Effector CD8-positive, alpha-beta T cell (primary cell): ENCODE measurements around the gene TSEN2.
"Not testable (repeated sequence)": the region's sequence is repeated elsewhere in the genome, so short reads cannot be mapped to it uniquely, and the experiment has no call there.

ENCODE experiments used
- DNase-seq: peaks from one replicate; lab custom pipeline; 2025; lab: John Stamatoyannopoulos, UW
- total RNA-seq, 4 experiments: gene quantifications; one replicate each; lab custom pipeline; 2026; lab: John Stamatoyannopoulos, UW

TSEN2 gene
- 15.4 to 28.0 (median 19.6) reads per million in 4 experiments for total RNA-seq

DNA sequence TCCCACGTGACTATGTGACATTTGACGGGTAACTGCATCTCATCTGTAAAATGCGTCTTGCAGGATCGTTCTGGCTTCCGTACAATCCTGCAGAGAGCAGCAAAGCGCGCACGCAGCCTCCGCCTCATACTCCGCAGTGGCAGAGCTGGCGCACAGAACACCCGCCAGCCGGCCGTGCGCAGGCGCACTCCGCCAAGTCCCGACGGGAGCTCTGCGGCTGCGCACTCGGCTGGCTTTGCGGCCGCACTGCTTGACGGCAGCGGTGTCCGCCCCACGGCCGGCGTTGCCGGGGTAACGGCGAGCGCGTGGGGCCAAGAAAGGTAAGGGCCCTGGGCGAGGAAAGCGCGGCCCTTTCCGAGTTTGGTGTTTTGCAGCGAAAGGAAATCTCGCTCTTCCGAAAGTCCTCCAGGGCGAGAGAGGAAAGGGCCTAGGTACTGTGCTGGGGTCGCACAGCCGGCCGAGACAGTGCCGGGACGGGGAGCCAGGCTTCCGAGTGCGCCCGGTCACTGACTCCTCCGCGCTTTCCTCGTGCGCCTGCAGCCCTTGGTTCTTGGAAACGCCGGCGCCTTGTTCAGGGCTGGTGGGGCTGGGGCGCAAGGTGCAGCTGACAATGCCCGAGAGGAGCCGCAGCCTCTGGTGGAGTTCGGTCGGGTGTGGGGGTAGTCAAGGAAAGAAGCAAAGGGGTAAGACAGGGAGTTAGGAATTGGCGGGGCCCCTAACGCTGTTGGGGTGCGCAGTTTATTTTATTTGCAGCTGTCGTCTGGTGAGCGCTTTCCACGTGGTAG lies at the start of gene TSEN2:
Gene TSEN2 (plus strand): TSS at position 283 of the 785 bp plus-strand sequence. CDS start 5,321 bp downstream, outside the sequence.
- DNase-seq: peak; percentile 94

DNA sequence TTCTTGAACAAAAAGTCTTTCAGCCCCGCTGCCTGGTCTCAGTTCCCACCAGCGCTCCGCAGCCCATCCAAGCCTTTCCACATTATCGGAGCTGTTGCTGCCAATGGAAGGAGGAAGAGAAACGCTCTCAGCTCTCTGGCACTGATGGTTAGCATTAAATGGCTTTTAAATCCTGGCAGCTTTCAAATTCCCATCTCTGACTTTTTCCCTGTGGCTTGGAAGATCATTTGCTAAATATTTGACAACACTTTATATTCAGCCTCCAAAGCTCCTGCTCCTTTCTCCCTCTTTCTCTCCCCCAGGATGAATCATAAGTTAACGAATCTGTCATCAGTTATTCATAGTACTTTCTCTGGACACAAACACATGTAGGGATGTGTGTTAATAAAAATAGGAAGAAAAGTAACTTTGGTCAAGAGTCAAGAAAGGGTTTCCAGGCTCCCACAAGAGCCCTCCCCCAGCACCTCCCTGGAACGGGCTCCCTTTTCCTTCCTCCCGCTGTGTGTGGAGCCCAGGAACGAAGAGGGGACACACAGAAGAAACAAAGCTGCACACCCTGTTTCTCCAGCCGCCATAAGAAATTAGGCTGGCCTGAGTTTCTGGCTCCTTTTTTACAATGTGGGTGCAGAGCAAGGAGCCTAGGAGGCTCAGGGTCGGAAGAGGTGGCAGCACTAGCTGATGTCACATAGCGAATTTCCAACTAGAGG lies 47.6 kb upstream of the TSEN2 start:
- no peak for DNase-seq

DNA sequence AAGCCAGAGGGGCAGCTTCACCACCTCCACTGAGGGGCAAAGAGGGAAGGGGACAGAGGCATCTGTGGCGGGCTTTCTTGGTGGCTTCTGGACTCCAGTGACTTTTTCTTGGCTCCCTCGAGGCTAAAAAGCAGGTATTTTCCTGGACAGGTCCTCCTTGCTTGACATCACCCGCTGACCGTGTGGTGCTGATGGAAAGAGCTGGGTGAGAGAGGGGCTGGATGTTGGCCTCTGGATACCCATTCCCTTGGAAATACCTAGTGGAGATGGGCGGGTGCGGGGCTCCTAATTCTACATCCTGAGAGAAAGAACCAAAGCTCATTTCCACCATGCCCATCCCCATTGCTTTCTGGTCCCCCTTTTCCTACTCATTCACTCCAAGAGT lies 47.1 kb upstream of the TSEN2 start:
- no peak for DNase-seq

DNA sequence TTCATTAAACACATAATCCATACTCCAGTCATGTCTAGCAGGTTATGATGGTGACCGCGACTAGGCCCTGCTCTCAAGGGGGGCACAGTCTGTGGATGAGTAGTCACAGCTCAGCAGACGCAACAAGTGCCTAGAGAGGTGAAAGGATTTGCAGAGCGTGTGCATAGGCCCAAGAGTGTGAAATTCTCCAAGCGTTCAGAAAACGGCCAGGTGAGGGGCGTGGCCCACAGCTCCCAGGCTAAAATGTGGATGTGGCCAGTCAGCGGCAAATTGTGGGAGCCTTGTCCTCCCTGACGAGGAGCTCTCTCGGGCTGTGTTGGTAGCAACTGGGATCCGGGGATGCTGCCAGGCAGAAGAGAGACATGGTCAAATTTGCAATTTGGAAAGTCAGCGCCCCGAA lies 46.4 kb upstream of the TSEN2 start:
- no peak for DNase-seq

DNA sequence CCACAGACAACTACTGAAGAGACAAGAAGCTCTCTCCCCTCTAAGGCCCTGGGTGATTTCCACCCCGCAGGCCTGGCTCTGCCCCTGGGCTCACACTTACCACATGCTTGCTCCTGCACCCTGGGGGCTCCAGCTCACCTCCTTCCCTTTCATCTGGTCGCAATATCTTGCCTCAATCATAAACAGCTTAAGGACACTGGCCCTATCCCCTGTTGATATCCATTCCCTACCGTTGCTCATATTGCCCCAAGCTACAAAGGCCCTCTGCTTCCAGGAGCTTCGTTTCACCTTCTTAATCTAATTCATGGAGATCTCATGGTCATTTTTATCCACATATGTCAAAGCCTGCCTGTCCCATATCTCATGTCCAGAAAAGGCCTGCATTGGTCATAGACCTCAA lies 46.0 kb upstream of the TSEN2 start:
- DNase-seq: no peak

DNA sequence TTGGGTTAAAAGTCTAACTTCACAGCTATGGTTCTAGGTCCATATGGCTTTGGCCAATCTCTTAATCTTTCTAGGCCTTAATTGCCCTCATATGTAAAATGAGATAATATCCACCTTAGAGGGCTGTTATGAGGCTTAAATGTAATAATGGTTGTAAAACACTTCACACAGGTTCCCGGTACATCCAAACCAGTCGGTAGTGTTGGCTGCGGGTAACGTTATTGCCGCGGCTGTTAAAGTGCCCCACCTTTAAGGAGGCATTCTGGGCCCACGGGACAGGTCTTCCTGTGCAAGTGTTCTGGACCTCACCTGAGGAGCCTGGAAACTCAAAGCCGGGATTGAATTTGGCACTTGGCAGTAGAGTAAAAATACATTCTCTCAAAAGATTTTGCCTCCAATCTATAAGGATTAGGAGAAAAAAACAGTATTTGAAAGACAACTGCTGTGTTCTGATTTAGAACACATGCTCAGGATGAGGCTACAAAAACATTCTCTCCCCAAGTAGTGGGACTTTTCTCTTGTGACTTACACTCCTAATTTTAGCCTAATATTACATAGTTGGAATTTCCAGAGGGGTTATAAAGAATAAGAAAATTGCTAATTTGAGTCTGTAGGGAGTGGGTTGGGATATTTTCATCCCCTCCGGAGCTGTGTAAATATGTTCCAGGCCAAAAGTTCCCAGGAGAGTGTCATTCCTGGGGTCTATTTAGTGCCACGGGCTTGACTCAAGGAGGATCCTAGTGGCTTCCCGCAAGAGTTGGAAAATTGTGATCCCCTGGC lies 44.9 kb upstream of the TSEN2 start:
- no peak for DNase-seq

DNA sequence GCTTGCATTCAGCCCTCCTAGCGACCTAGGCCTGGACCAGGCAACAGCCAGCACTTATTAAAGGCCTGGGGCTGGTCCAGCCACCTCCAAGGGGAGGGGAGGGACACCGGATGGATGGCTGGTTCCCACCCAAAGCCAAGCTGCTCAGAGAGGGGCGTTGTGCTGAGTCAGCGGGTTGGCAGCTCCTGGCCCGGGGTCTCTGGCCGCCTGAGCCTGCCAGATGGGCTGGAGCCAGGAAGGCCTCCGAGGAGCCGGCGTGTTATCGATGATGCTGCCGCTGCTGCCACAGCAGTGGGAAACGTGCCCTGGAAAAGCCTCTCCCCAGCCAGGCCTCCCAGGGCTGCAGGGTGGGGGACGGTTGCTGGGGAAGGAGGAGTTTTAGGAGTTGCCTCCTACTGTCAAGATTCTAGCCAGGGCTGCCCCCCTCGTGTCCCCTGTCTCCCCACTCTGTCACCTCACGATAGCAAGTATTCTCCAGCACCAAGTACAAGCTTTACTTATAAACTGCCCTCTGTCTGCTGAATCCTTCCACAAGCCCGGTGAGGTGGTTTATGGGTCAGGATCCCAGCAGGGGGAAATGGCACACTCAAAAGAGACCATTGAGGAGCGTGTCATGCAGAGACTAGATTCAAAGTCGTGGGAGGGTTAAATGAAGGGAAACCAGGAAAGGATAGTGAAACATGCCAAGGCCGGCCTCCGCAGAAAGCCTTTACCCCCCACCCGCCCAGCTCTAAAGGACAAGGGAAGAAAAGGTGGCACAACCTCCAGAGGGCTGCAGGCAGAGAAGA lies 43.2 kb upstream of the TSEN2 start:
- no peak for DNase-seq

DNA sequence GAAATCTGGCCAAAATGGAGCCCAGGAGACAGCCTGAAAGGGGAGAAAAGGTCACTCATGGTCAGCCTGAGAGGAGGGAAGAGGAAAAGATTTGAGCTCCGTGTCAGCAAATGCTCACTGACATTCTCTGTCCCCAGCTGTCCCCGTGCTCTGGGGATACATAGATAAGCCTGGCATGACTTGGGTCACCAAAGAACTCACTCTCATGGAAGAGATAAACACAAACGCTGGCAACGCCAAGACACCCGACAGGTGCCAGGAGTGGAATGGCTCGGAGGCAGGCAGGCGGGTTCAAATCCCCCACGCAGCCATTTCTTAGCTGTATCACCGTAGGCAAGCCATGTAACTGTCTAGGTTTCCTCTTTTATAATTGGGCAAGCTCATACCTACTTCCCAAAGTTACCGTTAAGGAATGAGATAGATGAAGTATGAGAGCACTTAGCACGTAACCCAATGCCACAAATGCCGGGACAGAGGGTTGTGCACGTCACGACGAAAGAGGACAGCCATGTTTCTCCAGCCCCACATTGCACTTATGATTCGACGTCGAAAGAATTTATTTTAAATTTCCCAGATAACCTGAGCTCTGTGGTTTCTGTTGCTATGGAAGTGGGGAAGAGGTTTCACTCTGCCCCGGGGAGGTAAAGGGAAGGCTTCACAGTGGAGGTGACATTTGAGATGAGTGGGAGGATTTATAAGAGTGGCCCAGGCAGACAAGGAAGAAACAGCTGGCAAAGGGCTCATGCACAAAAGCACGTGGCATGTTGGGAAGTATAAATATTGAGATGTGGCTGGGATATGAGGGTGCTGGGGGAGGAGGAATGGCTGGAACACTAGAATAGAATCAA lies 41.4 kb upstream of the TSEN2 start:
- DNase-seq: no peak

DNA sequence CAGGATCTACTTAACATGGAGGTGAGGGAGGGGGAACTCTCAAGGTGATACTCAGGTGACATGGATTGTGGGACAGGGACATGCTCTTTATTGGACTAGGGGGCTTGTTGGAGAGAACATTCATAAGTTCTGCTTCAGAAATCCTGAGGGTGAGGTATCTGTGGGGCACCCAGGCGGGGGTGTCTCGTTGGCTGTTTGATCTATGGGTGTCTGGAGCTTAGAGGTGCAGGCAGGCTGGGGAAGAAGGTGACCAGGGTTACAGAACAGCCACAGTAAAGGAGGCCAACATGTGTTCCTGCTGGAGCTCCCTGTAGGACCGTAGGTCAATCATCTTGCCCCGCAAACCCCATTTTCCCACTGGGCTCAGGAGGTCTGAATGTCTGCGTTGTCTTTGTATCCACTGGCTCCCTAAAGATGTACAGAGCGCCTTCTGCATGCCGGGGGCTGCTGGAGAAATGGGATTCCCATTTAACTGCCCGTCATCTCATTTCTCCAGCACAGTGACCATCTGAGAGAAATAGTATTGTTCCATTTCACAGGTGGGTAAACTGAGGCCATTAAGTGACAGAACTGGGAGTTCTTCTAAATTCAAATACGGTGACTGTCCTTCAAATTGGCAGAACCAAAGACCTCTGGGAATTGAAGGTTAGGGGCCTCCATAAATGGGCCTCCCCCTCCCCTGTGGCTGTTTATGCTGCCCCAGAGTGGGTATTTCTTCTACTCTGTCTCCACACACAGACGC lies 40.3 kb upstream of the TSEN2 start:
- no peak for DNase-seq

DNA sequence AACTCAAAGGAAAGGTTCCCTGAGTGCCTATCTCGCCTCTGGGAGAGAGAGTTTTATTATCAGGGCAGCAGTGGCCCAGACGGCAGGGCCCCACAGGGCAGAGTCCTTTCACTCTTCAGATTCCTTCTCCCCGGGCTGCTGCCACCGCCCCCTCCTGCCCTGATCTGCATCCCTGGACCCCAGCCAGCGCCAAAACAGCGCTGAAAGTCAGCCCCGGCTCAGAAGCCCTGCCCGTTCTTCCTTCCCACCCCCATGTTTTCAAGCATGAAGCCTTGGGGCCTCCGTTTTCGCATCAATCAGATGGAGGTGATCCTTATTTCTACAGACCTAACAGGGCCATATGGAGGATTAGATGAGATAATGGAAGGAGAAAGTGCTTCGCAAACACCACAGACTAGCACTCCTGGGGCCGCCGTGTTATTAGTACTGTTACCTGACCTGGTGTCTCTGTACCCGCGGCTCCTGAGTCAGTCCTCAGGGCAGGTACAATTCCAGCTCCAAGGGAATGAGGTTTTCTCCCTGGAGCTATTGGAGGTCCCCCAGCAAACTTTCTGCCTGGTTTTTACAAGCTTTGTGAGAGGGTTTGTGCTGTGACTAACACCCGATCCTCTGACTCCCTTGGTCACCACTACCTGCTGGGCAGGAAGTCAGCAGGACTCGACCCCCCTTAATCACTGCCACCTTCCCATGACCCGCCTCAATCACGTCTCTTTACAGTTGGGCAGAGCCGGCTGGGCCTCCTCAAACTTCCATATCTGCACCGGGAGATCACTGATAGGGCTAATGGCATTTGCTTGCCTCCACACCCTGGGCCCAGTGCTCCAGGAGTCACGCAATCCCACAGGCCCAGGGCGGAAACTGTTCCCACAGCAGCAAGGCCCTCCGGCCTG lies 39.5 kb upstream of the TSEN2 start:
- no peak for DNase-seq

DNA sequence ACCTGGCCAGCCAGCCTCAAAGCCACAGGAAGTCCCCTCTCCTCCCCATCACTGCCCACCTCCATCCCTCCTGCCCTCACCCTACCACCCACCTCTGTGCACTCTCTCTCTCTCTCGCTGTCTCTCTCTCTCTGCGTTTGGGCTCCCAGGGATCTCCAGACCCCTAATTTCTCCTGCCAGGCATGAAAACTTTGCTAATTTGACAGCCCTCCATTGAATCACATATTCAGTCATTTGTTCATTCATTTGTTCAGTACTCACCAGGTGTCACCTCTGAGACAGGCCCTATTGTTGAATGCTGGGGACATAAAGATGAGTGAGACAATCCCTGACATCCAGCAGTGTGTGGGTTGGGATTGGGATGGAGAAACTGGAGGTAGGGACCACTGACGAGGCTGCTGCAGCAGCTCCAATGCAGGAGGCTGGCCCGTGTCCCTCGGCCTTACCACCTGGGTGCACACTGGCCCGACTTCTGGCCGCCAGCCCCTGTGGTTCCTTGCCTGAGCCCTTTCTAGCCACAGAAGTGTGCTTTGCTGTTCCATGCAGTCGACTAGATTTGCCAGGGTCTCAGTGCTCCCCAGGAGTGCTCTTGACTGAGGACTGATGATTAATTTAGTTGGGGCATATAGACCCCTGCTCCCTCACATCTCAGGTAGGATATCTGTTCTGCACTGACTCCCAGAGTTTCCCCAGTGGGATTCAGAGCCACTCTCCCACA lies 38.6 kb upstream of the TSEN2 start:
- no peak for DNase-seq

DNA sequence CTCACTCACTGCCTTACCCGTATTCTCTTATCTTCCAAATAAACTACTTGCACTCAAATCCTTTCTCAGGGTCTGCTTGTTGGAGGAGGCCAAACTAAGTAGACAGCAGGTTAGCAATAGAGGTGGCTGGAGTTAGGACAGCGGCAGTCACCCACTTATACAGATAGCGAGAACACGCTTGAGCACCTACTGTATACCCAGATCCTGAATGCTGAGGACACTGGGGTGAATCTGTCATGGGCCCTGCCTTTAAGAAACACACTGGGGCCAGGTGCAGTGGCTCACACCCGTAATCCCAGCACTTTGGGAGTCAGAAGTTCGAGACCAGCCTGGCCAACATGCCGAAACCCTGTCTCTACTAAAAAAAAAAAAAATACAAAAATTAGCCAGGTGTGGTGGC lies 38.0 kb upstream of the TSEN2 start:
- DNase-seq: no peak

DNA sequence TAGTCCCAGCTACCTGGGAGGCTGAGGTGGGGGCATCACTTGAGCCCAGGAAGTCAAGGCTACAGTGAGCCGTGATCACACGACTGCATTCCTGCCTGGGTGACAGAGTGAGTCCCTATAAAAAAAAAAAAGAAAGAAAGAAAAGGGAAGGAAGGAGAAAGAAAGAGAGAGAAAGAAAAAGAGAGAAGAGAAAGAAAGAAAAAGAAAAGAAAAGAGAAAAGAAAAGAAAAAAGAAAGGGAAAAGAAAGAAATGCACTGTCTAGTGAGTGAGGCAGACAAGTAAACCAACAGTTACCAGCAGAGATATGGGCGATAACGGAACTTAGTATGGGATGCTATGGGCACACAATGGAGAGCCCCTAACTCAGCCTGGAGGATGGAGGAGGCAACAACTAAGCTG lies 37.2 kb upstream of the TSEN2 start:
- DNase-seq: no peak

DNA sequence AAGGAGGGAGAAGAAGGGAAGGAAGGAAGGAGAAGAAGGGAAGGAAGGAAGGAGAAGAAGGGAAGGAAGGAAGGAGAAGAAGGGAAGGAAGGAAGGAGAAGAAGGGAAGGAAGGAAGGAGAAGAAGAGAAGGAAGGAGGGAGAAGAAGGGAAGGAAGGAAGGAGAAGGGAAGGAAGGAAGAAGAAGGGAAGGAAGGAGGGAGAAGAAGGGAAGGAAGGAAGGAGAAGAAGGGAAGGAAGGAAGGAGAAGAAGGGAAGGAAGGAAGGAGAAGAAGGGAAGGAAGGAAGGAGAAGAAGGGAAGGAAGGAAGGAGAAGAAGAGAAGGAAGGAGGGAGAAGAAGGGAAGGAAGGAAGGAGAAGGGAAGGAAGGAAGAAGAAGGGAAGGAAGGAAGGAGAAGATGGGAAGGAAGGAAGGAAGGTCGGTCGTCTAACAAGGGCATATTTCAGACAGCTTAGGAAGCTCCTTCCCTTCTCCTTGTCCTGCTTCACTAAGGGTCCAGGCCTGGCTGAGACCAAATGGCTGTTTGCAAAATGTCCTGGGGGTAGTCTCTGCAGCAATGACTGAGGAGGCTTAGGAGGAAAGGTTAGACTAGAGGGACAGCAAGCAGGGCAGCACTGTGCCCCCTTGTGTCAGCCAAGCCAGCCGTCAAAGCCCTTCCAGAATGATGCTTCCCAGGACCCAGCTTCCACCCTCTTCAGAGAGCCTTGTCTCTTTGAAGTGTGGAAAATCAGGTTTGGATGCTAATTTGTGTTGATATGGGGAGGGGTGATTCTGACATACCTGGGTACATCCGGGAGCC lies 35.7 kb upstream of the TSEN2 start:
- DNase-seq: not testable (repeated sequence)

DNA sequence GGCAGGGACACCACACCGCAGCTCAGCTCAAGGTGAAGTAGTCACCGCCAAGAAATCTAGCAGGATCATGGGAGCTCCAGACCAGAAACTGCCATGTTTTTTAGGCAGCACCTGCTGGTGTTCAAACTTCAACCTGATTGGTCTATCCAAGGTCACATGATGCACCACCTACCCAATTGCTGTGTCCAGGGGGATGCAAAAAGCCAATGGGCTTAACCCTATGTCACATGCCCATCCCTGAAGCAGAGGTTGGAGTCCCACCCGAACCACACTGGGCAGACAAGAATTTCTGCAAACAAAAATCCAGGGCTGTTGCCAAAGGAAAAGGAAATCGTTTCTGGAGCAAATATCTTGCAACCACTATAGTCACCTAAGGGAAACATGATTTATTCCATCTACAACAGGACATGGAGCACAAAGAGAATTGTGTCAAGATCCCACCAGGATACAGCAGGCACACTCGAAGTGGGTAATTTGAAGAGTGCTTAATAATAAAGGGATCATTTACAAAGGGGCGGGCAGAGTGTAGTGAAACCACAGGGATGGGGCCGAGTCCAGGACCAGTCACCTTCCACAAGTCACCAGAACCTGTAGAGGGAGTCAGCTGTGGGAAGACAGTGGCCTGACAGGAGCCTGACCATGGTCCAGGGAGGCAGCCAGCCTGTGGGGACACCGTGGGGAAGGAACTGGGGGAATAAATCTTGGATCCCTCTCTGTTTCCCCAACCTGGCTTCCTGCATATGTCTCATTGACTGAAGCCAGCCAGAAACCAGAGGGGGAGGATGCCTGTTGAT lies 34.2 kb upstream of the TSEN2 start:
- no peak for DNase-seq

DNA sequence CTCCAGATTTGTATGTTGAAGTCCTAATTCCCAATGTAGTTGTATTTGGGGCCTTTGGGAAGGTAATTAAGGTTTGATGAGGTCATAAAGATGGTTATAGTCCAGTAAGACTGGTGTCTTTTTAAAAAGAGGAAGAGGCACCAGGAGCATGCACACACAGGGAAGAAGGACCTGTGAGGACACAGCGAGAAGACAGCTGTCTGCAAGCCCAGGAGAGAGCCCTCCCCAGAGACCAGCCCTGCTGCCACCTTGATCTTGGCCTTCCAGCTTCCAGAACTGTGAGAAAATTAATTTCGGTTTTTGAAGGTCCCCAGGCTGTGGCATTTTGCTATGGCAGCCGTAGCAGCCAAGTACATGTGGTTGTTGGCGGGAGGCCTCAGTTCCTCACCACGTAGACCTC lies 32.8 kb upstream of the TSEN2 start:
- DNase-seq: no peak

DNA sequence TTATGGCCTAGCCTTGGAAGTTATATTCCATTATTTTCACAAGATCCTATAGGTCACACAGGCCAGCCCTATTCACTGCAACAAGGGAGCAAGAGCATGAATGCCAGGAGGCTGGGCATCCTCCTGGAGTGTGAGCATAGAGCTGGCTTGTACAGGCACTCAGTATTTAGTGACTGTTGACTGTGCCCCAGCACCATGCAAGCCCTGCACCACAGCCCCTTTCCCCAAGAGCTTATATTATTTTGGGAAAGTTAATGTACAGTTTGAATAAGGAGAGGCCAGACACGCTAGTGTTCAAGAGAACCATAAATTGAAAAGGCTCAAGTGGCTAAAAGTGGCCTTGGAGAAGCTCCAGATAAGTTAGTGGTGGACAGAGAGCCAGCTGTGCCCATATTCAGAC lies 32.3 kb upstream of the TSEN2 start:
- no peak for DNase-seq
